Endothelial cell (in vitro differentiated cells): ENCODE data around the gene TPPP3. TPM values are rescaled to one million over a fixed set of nuclear protein-coding genes. Genes with fewer than 3 reads are reported as not detected.

Source experiments
- DNase-seq: peaks from one replicate; pipeline ENCODE4 v3.0.0; 2021; ENCODE audit warnings: low spot score
- H3K27ac Mint-ChIP-seq: one replicate; pipeline ENCODE4 v1.8.0; 2021; ENCODE audit warnings: mixed read lengths, inconsistent platforms; ENCODE audit not compliant: unreplicated experiment
- H3K27me3 Mint-ChIP-seq: one replicate; pipeline ENCODE4 v1.8.0; 2021; ENCODE audit warnings: mild to moderate bottlenecking, moderate library complexity, mixed read lengths, inconsistent platforms; ENCODE audit not compliant: unreplicated experiment
- H3K36me3 Mint-ChIP-seq: one replicate; pipeline ENCODE4 v1.8.0; 2021; ENCODE audit warnings: mild to moderate bottlenecking, low read depth, mixed read lengths, inconsistent platforms; ENCODE audit not compliant: unreplicated experiment
- H3K4me1 Mint-ChIP-seq: one replicate; pipeline ENCODE4 v1.8.0; 2021; ENCODE audit warnings: mild to moderate bottlenecking, mixed read lengths, inconsistent platforms; ENCODE audit not compliant: unreplicated experiment
- H3K4me3 Mint-ChIP-seq: one replicate; pipeline ENCODE4 v1.8.0; 2021; ENCODE audit warnings: mild to moderate bottlenecking, mixed read lengths, inconsistent platforms; ENCODE audit not compliant: unreplicated experiment
- H3K9me3 Mint-ChIP-seq: one replicate; pipeline ENCODE4 v1.8.0; 2021; ENCODE audit warnings: mixed read lengths, inconsistent platforms; ENCODE audit not compliant: unreplicated experiment
- total RNA-seq: library from RNA; stranded (reverse); fragmentation: NEBNext Ultra II Directional; extraction: Animal tissue kit (Norgen Biotek cat#: 25700); gene quantifications from one replicate; pipeline ENCODE4 v1.2.1, GENCODE V29; 2021; ENCODE audit not compliant: unreplicated experiment
- TF ChIP-seq, protein P1 (sequence below): fragments of 200-600 bp; sonication (generic); IDR thresholded peaks from one replicate; pipeline ENCODE4 v1.5.0; 2021; ENCODE audit warnings: antibody characterized with exemption; ENCODE audit not compliant: unreplicated experiment

TPPP3 gene
- total RNA-seq, 1 donor from 2014 or later = 1.1 TPM

DNA sequence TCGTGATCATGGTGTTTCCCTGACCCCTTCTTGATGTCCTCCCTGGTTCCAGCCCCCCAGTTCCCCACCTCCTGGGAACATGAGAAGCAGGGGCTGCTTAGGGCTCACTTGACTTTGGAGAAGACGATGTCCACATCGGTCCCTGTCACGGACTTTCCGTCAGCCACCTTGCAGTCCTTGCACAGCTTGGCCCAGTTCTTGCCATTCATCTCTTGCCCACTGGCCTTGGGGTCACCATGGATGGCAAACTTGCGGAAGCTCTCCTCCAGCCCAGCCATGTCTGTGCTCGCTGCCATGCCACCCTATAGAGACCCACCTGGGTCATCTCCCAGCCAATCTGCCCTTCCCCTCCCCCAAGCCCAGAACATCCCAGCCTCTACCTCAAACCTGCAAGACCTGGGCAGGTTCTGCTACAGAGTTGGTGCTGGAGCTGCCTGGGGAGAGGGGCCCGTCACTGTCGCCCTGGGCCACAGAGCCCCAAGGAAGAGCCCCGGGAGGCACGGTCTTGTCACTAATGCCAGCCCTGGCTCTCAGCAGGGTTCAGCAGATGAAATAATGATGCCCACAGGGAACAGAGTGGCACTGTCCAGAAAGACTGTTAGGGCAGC is 2.4 kb downstream of the TPPP3 start:
- Mint-ChIP-seq H3K27ac (no peak overlapping the region), H3K4me1 (peaks cover 3% of the 10 kb centered on the region), H3K9me3 (no peaks in the 10 kb centered on the region), H3K27me3 (peaks cover 23% of the 10 kb centered on the region), H3K36me3 (peaks cover 19% of the 10 kb centered on the region), H3K4me3 (no peak overlapping the region)
- DNase-seq = no peak
- TF ChIP-seq, protein P1, sequence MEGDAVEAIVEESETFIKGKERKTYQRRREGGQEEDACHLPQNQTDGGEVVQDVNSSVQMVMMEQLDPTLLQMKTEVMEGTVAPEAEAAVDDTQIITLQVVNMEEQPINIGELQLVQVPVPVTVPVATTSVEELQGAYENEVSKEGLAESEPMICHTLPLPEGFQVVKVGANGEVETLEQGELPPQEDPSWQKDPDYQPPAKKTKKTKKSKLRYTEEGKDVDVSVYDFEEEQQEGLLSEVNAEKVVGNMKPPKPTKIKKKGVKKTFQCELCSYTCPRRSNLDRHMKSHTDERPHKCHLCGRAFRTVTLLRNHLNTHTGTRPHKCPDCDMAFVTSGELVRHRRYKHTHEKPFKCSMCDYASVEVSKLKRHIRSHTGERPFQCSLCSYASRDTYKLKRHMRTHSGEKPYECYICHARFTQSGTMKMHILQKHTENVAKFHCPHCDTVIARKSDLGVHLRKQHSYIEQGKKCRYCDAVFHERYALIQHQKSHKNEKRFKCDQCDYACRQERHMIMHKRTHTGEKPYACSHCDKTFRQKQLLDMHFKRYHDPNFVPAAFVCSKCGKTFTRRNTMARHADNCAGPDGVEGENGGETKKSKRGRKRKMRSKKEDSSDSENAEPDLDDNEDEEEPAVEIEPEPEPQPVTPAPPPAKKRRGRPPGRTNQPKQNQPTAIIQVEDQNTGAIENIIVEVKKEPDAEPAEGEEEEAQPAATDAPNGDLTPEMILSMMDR = no peak

DNA sequence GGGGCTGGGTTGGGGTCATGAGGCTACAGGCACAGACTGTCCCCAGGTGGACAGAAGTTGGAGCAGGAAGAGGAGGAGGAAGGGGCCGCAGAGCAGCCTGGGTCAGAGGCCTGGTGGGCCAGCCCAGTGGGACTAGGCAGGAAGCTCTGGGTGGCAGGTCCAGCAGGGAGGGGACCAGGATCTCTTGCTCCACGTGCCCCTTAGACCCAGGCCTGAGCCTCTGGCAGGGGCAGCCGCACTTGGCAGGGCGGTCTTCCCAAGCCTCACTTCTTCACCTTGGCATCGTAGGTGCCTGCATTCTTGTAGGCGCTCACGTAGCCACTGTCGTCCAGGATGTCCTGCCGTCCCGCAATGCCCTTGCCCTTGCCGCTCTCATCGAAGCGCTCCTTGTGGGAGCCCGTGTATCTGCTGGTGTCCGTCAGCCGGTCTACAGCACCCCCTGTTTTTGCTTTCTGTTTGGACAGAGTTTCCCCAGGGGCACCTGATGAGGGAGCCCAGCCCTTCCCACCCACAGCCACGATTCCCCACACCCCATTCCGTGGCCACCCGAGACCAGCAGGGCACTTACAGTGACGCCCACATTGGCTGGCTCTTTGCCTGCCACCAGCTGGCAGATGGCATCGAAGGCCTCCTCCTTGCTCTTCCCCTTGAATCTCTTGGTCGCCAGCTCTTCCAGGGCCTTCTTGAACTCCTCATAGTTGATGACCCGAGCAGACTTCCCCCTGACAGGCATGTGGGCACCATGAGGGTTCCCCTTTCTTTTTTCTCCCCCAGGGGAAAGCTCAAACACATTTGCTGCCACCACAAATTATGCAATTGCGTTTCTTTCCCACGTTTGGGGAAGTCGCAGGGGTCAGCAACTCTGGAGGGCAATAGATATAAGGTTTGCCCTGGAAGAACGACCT is 3.1 kb downstream of the TPPP3 start:
- TF ChIP-seq, protein P1 = no peak
- Mint-ChIP-seq H3K9me3 (no peaks in the 10 kb centered on the region), H3K27me3 (peaks cover 25% of the 10 kb centered on the region), H3K27ac (no peak overlapping the region), H3K4me3 (peak overlapping the region; percentile 68), H3K4me1 (peaks cover 3% of the 10 kb centered on the region), H3K36me3 (peaks cover 26% of the 10 kb centered on the region)
- no peak for DNase-seq

DNA sequence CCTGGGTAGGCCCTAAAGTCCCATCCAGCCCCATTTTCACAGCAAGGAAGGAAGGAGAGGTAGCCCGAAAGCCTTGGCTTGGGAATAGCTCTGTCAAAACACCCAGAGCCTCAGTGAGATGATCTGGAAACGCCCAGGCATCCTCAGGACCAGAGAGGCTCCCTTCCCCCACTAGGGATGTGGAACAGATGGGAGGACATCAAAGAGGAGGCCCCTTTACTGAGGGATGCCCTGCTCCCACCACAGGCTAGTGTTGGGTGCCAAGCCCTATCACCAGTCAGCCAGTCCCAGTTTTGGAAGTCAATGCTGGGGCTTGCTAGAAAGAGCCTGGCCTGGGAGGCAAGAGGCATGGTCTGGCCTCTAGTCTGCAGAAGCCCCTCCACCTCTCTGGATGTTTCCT is 4.7 kb downstream of the TPPP3 start:
- H3K27me3 Mint-ChIP-seq = peaks cover 22% of the 10 kb centered on the region
- no peak overlapping the region for H3K4me3 Mint-ChIP-seq
- DNase-seq = no peak
- TF ChIP-seq, protein P1 = no peak
- peaks cover 3% of the 10 kb centered on the region for H3K4me1 Mint-ChIP-seq
- no peaks in the 10 kb centered on the region for H3K9me3 Mint-ChIP-seq
- no peak overlapping the region for H3K27ac Mint-ChIP-seq
- H3K36me3 Mint-ChIP-seq = peaks cover 27% of the 10 kb centered on the region

DNA sequence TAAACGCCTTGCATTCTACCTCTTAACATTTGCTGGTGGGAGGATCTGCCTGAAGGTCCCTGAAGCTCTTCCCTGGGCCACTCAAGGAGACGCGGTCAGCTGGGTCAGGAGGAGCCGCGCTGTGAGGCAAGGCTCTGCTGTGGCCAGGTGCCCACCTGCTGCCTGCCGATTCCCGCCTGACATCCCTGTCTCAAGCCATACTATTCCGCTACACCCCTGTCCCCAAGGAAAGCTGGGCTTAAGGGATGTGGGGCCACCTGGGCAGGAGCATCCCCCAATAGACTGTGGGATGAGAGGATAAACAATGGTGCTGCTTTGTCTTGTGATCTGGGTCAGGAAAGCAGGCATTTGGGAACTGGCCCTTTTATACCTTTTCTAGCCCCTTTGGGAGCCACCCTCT is 5.1 kb downstream of the TPPP3 start:
- no peak overlapping the region for H3K27ac Mint-ChIP-seq
- H3K36me3 Mint-ChIP-seq = peaks cover 27% of the 10 kb centered on the region
- DNase-seq = no peak
- H3K4me1 Mint-ChIP-seq = peaks cover 3% of the 10 kb centered on the region
- H3K9me3 Mint-ChIP-seq = no peaks in the 10 kb centered on the region
- TF ChIP-seq, protein P1 = no peak
- H3K4me3 Mint-ChIP-seq = no peak overlapping the region
- peaks cover 22% of the 10 kb centered on the region for H3K27me3 Mint-ChIP-seq
